Tongue (tissue), 2 donors: ENCODE results near the gene SLC7A4. TPM values are rescaled to one million over a fixed set of nuclear protein-coding genes. Genes with fewer than 3 reads are reported as not detected.
A peak's percentile ranks its signal among the peaks of the same experiment; 100 is the strongest.
"Not testable (repeated sequence)": the region's sequence is repeated elsewhere in the genome, so short reads cannot be mapped to it uniquely, and the experiment has no call there.

Experiments
- DNase-seq: peaks from one replicate; pipeline ENCODE4 v3.0.0-alpha.2; 2015
- total RNA-seq: library from RNA; depleted of rRNA; stranded (reverse); fragments of >200 nt; gene quantifications from one replicate; pipeline ENCODE4 v1.2.3, GENCODE V29; 2014

The SLC7A4 gene
- total RNA-seq, result 0.41 TPM

DNA sequence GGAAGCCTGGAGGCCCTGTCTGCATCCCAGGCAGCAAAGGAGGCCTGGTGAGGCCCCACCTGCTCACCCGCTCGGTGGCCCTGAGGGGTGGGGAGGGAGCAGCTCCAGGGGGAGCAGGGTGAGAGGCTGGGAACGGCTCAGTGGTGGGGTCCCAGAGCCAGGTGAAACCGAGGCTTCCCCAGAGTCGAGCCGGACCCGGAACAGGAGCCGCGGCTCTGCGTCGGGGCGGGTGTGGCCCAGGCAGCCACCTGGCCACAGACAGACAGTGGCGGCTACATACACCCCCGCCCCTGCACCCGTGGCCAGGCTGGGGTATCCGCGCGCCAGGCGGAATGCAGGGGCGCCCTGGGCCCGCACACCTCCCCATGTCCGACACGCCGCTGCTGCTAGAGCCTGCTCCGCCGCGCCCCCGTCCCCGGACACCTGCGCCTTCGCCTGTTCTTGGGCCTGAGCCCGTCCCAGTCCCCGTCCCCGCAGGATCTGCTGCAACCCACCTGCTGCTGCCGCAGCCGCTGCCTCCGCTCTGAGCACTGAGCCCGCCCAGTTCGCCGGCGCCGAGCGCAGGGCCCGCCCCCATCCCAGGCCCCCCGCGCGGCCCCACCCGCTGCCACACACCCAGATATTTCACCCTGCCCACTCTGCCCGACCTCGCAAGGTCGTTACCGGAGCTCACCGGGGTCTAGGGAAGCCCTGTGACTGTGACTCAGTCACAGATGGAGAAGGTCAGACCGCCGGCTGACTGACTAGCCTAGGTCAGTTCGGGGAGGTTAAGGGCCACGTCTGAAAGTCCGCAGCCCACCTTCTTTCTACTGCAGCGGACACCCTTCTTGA lies at the start of gene SLC7A4:
Gene SLC7A4, minus strand, starts transcription at position 525 of the 831 bp plus-strand sequence. CDS start 749 bp downstream, outside the sequence.
- peak; percentile 61 for DNase-seq

- DNase-seq, result no peak
These were observed 48.2 kb upstream of the SLC7A4 start for GRCh38 chr22:21080435-21081137.

DNA sequence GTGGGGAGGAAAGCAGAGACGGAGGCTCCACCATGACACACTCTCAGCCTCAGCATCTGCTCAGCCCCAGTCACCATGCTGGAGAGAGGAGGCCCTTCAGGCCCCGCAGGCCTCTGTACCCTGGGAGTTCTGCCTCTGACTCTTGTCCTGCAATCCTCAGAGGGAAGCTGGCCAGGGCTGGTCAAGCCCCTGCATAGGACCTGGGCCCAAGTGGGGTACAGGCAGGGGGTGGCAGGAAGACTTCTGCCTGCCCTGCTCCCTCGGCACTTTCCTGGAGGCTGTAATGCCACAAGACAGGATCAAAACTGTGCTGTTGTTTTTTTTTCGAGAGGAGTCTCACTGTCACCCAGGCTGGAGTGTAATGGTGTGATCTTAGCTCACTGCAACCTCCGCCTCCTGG lies 47.1 kb upstream of the SLC7A4 start:
- no peak for DNase-seq

GRCh38 chr22:21078916-21079315 lies 46.6 kb upstream of the SLC7A4 start:
- no peak for DNase-seq

DNA sequence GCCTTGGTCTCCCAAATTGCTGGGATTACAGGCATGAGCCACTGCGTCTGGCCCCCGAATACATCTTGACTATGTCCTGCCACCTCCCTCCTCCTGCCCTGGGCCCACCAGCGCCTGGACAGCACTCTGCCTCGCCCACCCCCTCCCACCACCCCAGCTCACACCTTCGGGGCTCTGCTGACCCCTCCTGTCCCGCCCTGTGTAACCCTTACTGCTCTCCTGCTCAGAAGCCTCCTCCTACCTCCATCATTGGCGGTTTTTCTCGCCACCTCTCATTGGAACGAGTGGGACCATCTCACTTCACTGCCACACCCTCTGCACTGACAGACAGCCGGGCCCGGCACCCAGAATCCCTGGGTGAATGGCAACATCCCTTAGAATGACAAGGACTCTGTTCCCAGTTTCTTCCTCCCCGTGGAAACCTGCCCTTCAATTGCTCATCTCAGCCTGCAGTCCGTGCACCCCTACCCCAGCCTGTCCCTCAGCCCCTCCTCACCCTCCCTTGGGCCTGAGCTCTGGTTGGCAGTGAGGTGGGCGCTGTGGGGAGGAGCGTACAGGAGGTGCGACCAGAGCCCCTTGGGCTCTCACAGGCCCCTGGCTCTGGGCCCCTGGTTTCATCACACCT lies 45.6 kb upstream of the SLC7A4 start:
- DNase-seq, result no peak

DNA sequence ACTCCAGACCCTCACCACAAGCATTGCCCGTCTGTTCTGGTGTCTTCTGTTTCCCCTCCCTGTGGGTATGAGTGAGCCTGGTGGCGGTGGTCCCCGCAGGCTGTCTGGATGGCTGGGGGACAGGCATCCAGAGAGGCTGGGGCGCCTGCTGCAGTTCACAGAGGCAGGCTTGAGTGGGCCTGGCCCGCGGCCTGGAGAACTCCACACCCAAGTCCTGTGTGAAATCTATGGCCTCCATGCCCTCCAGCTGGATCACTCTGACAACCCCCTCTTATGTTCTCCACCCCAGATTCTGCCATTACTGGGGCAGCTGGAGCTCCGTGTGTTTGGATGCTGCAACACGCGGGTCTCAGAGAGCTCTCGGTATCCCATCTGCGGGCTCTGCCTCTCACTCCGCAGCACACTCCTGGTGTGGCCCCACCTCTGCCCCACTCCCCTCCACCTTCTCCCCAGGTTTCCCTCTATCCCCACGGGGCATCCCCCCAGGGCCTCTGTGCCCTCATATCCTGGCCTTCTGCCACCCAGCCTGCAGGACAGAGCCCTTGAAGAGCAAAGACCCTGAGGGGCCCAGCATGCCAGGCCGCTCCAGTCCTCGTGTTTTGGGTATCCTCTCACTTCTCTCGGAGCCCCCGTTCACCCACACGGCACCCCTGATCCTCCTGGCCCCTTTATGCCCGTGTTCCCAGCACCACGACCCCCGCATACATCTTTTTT lies 44.7 kb upstream of the SLC7A4 start:
- DNase-seq, result peak; percentile 60

DNA sequence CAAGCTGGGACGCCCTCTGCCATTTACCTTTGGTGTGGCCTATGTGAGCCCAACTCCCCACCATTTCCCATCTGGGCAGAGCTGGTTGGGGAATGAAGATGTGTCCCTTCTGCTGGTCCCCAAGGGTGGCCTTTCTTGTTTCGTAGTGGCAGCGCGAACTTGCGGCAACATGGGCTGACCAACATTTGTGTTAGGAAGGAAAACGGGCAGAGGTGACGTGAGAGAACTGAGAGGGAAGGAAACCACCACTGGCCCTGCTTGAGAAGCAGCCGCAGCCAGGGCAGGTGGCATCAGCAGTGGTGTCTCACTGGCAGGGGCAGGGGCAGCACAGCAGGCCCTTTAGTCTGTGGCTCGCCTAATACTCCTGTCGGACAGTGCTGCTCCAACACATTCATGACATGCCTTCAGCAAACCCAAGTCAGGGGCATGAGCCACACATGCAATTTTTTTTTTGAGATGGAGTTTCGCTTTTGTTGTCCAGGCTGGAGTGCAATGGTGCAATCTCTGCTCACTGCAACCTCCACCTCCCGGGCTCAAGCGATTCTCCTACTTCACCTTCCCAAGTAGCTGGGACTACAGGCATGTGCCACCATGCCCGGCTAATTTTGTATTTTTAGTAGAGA lies 43.3 kb upstream of the SLC7A4 start:
- DNase-seq, result no peak

GRCh38 chr22:21074102-21074715 lies 41.8 kb upstream of the SLC7A4 start:
- no peak for DNase-seq

GRCh38 chr22:21073482-21073881 lies 41.1 kb upstream of the SLC7A4 start:
- DNase-seq, result no peak

DNA sequence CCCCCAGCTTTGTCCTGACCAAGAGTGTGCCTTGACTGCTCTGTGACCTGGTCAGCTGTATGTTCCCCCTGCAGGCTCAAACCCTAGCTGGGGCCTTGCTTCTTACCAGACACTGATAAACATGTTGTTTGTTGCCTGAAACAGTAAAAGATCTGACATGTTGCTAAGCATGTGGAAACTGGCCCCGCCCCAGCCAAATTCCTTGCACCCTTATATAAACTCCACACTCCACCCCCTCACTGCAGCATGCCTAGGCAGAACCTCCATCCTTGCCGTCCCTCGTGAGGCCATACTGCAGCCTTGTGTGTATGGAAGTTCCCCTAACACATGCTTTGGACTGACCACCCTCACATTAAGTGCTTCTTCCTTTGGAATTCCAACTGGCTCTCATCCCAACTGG lies 40.7 kb upstream of the SLC7A4 start:
- DNase-seq, result no peak

- DNase-seq, result not testable (repeated sequence)
These were observed 39.4 kb upstream of the SLC7A4 start for GRCh38 chr22:21071796-21072195.

GRCh38 chr22:21070690-21071615 lies 38.6 kb upstream of the SLC7A4 start:
- DNase-seq, result no peak

GRCh38 chr22:21069375-21069774 lies 37.0 kb upstream of the SLC7A4 start:
- DNase-seq, result no peak

DNA sequence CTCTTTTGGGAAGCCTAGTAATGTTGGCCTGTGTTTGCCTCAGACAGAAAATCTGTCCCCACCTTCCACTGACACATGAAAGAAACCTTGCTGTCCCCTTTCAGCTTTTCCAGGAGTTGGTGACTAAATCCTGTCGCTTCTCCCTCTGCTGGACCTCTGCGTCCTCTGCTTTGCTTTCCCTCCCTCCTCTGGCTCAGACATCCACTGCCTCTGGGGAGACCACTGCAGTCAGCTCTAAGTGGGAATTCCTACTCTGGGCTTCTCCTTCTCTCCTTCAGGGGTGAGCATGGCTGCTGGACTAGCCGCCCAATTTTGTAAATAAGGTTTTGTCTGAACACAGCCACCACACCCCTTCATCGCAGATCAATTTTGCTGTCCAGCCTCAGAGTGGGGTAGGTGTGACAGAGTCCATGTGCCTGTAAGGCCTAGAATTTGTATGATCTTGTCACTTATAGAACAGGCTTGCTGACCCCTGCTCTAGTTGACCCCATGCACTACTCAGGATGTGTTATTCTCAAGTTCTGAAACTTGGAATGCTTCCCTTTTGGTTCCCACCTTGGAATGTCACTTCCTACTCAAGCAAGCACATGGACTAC lies 36.4 kb upstream of the SLC7A4 start:
- no peak for DNase-seq

DNA sequence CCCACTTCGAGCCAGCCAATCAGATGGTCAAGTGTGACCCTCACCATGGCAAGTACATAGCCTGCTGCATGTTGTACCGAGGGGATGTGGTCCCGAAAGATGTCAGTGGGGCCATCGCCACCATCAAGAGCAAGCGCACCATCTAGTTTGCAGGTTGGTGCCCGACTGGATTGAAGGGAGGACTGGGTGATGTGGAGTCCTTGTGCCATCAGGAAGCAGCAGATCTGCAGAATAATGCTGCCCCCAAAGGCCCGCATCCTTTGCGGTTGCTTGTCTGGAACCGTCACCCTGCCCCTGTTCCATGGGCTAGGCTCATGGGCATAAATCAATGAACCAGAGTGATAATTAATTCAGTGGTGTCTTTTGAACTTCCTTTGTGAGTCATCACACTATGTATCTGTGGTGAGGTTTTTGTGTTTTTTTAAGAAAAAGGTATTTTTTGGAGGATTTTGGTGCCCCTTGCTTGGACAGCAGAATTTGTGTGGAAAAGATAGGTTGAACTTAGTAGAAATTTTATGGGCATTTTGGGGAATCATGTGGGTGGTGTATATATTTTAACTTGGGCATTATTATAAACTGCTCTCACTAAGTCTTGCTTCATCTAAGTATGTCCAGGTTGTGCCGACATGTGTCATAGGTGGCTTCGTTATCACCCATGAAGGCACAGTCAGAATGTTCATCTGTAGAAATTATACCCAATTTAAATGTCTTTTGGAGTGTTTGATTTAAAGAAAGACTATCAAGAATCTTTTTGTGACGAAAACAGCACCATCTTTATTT lies 35.7 kb upstream of the SLC7A4 start:
- DNase-seq, result no peak

- no peak for DNase-seq
These were observed 34.9 kb upstream of the SLC7A4 start for GRCh38 chr22:21067075-21067900.

- DNase-seq, result no peak
These were observed 32.8 kb upstream of the SLC7A4 start for GRCh38 chr22:21064917-21065864.
